RWPE2 (cell line): ENCODE data around the gene SLC22A17.

Experiments
- ATAC-seq: fragments of 200-7000 bp; cut with Tn5 transposase; 3 replicates; pipeline ENCODE4 v1.9.1; 2021; ENCODE audit warnings: low read depth
- DNase-seq: peaks from one replicate; pipeline ENCODE4 v3.0.0-alpha.2; 2020; ENCODE audit warnings: low spot score
- H3K27ac ChIP-seq: fragments of 450-650 bp; 2 replicates; pipeline ENCODE4 v1.5.1; 2017; ENCODE audit warnings: mild to moderate bottlenecking; ENCODE audit not compliant: poor library complexity, severe bottlenecking
- H3K27me3 ChIP-seq: fragments of 250-450 bp; sonication (Bioruptor Pico); 2 replicates; pipeline ENCODE4 v1.5.1; 2021; ENCODE audit warnings: mild to moderate bottlenecking, moderate library complexity; ENCODE audit not compliant: insufficient read depth, poor library complexity, severe bottlenecking
- H3K36me3 ChIP-seq: fragments of 250-450 bp; sonication (Bioruptor Pico); 2 replicates; pipeline ENCODE4 v1.5.1; 2020; ENCODE audit warnings: low read depth, mild to moderate bottlenecking, moderate library complexity
- H3K4me1 ChIP-seq: fragments of 250-450 bp; sonication (Bioruptor Pico); 2 replicates; pipeline ENCODE4 v1.5.1; 2021; ENCODE audit warnings: mild to moderate bottlenecking, moderate library complexity; ENCODE audit not compliant: insufficient read depth, poor library complexity, severe bottlenecking
- H3K4me3 ChIP-seq: fragments of 250-450 bp; sonication (Bioruptor Pico); 2 replicates; pipeline ENCODE4 v1.5.1; 2021; ENCODE audit warnings: mild to moderate bottlenecking, moderate library complexity; ENCODE audit not compliant: severe bottlenecking
- H3K9me3 ChIP-seq: fragments of 250-450 bp; sonication (Bioruptor Pico); 2 replicates; pipeline ENCODE4 v1.5.1; 2021; ENCODE audit warnings: mild to moderate bottlenecking, moderate library complexity; ENCODE audit not compliant: severe bottlenecking
- CTCF ChIP-seq: fragments of 450-650 bp; IDR thresholded peaks from one replicate; pipeline ENCODE4 v1.5.1; 2017; ENCODE audit warnings: mild to moderate bottlenecking, moderate library complexity; ENCODE audit not compliant: poor library complexity, severe bottlenecking

SLC22A17 gene

GRCh38 chr14:23299211-23299957 is 53.3 kb downstream of the SLC22A17 start:
- H3K4me3 ChIP-seq = no peak overlapping the region
- no peaks in the 10 kb centered on the region for H3K36me3 ChIP-seq
- DNase-seq (no peak), ATAC-seq (no peak)
- H3K4me1 ChIP-seq = peaks cover 12% of the 10 kb centered on the region
- peak overlapping the region; percentile 73 for H3K27ac ChIP-seq
- H3K27me3 ChIP-seq = no peaks in the 10 kb centered on the region
- peak; percentile 71 for TF ChIP-seq CTCF
- no peaks in the 10 kb centered on the region for H3K9me3 ChIP-seq

GRCh38 chr14:23297611-23298277 is 54.9 kb downstream of the SLC22A17 start:
- DNase-seq (no peak), ATAC-seq (no peak)
- H3K36me3 ChIP-seq = no peaks in the 10 kb centered on the region
- no peak overlapping the region for H3K4me3 ChIP-seq
- H3K27ac ChIP-seq = no peak overlapping the region
- H3K9me3 ChIP-seq = no peaks in the 10 kb centered on the region
- no peaks in the 10 kb centered on the region for H3K27me3 ChIP-seq
- H3K4me1 ChIP-seq = peaks cover 12% of the 10 kb centered on the region
- no peak for TF ChIP-seq CTCF

- Histone ChIP-seq H3K4me1 (peaks cover 12% of the 10 kb centered on the region), H3K36me3 (no peaks in the 10 kb centered on the region), H3K27me3 (no peaks in the 10 kb centered on the region), H3K9me3 (no peaks in the 10 kb centered on the region), H3K27ac (no peak overlapping the region), H3K4me3 (no peak overlapping the region)
- ATAC-seq = no peak
- no peak for TF ChIP-seq CTCF
- DNase-seq = no peak
Measured at GRCh38 chr14:23297096-23297495, 55.6 kb downstream of the SLC22A17 start.
